GM21528 (cell line): ENCODE measurements around the gene ZXDC.
A peak's percentile ranks its signal among the peaks of the same experiment; 100 is the strongest.

Experiments used
- ATAC-seq: cut with Tn5 transposase; IDR thresholded peaks from one replicate; pipeline ENCODE4 v1.9.1; 2021; ENCODE audit warnings: mild to moderate bottlenecking, moderate library complexity; ENCODE audit not compliant: unreplicated experiment, low FRiP score

ZXDC gene, protein sequence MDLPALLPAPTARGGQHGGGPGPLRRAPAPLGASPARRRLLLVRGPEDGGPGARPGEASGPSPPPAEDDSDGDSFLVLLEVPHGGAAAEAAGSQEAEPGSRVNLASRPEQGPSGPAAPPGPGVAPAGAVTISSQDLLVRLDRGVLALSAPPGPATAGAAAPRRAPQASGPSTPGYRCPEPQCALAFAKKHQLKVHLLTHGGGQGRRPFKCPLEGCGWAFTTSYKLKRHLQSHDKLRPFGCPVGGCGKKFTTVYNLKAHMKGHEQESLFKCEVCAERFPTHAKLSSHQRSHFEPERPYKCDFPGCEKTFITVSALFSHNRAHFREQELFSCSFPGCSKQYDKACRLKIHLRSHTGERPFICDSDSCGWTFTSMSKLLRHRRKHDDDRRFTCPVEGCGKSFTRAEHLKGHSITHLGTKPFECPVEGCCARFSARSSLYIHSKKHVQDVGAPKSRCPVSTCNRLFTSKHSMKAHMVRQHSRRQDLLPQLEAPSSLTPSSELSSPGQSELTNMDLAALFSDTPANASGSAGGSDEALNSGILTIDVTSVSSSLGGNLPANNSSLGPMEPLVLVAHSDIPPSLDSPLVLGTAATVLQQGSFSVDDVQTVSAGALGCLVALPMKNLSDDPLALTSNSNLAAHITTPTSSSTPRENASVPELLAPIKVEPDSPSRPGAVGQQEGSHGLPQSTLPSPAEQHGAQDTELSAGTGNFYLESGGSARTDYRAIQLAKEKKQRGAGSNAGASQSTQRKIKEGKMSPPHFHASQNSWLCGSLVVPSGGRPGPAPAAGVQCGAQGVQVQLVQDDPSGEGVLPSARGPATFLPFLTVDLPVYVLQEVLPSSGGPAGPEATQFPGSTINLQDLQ

DNA sequence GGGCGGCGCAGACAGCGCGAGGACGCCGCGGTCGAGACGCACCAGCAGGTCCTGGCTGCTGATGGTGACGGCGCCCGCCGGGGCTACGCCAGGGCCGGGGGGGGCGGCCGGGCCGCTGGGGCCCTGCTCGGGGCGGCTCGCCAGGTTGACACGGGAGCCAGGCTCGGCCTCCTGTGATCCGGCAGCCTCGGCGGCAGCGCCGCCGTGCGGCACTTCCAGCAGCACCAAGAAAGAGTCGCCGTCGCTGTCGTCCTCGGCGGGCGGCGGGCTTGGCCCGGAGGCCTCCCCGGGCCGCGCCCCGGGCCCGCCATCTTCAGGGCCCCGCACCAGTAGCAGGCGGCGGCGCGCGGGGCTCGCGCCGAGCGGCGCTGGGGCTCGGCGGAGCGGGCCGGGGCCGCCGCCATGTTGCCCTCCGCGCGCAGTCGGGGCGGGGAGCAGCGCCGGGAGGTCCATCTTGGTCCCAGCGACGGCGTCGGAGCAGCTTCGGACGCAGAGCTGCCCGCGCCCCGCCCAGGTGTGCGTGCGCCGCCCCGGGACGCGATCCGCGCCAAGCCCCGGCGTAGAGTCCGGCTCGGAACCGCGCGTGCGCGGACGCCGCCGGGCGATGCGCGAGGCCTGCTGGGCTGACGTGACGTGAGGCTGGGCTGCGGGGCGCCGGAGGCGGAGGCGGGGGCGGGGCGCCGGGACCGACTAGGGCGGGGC lies at the start of gene ZXDC:
ZXDC (minus strand) TSS at position 479 of the 702 bp plus-strand sequence; CDS start at position 453, 26 bp downstream.
- peak; percentile 76 for ATAC-seq

- no peak for ATAC-seq
These were observed 49.6 kb upstream of the ZXDC start for GRCh38 chr3:126525091-126525852.

- no peak for ATAC-seq
These were observed 48.8 kb upstream of the ZXDC start for GRCh38 chr3:126524429-126524988.

- no peak for ATAC-seq
These were observed 48.2 kb upstream of the ZXDC start, which contains the start of gene CHST13 for GRCh38 chr3:126523745-126524428. TSS of gene CHST13 (plus strand) at chr3:126524155. CDS start at chr3:126524333, 178 bp downstream.

- no peak for ATAC-seq
These were observed 46.7 kb upstream of the ZXDC start for GRCh38 chr3:126522363-126522788.

GRCh38 chr3:126521122-126521891 lies 45.6 kb upstream of the ZXDC start:
- no peak for ATAC-seq

DNA sequence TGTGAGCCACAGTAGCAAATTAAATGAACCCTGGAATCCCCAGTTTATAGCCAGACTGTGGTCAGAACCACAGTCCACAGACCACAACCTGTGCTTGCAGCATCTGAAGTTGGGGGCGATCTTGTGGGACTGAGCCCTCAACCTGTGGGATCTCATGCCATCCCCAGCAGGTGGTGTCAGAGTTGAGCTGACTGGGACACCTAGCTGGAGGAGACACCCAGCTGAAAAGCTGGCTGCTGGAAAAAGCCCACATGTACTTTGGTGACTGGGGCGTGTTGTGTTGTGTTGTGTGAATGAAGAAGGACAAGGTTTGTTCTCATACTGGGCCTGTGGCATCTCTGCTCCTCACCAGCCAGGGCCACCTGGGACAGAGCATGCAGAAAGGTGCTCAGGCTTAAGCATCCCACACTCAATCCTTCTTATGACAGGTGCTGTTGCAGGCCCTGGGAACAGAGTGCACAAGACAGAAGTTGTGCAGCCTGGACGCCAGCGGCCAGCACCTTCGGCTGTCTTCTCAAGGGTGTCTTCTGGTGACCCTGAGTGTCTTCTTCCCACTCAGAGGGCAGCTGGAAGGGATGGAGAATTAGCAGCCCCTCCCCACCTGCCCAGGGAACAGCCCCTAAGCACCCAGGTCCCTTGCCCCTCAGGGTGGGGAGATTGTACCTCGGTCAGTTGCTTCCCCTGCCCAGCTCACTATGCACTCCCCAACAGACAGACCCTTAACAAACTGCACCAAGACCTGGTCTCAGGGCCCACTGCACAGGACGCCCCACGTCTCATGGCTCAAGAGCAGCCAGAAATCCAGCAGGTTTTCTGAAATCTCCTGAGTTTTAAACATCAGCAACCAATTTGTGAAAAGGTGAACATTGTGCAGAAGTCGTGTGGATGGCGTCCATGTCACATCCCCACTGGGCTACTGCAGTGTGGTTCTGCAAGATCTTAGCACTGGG lies 44.1 kb upstream of the ZXDC start:
- ATAC-seq, result no peak

GRCh38 chr3:126518779-126519177 lies 43.1 kb upstream of the ZXDC start:
- no peak for ATAC-seq

DNA sequence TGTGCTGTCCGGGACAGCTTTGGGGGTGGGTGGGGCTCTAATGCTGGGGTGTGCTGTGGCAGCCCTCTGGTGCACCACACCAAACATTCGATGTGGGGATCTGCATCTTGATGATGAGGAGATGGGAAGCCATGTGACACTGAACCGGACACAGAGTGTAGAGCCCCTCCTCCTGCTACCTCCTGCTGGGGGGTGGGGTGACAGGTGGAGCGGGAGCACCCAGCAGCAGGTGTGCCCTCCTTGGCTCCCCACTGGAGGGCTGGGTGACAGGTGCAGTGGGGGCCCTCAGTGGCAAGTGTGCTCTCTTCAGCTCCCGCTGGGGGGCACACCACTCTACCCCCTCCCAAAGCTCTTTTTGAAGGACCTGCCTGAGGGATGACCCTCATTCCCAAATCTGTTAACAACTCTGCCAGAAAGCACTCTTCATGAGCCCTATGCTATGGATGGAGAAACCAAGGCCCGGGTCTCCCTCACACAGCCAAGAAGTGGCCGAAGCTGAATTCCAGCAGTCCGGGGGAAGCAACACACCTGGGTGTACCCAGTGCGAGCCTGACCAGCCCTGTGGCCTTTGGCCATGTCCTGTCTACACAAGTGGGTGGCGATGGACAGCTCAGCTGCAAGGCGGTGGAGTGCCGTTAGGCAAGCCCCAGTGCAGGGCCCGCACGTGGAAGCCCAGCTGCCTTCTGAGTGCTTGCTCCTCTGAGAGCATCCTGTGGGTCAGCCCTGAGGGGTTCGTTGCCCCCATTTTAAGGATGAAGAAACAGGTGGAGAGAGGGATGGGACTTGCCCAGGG lies 42.5 kb upstream of the ZXDC start:
- no peak for ATAC-seq

DNA sequence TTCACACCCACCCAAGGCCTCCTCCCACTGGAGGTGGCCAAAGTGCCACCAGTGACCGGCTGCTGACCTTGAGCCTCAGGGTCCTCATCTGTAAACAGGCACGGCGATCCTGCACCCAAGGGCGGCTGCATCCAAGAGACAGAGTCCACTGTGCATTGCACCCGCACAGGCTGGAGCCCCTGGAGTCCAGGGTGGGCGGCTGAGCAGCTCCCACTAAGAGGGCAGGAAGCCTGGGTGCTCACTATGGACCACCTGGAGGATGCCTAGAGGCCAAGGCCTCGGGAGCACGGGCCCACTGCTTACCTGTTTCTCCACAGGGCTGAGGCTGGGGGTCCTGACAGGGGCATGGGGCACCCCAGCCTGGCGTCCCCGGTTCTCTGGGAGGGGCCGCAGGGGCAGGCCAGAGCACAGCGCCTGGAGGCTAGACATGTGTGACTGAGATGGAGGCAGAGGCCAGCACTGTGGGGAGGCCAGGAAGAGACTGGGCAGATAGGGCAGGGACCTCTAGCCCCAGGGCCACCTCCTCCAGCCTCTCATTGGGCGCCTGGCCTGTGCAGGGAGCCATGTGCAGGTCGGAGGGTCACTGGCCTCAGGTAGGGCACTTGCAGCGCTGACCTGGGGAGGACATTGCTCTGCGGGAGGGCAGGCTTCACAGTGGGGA lies 41.7 kb upstream of the ZXDC start, which contains the start of gene UROC1:
UROC1 (minus strand) TSS at position 483 of the 661 bp plus-strand sequence; CDS start at position 429, 54 bp downstream.
- no peak for ATAC-seq

GRCh38 chr3:126516936-126517290 lies 41.2 kb upstream of the ZXDC start:
- ATAC-seq, result no peak

DNA sequence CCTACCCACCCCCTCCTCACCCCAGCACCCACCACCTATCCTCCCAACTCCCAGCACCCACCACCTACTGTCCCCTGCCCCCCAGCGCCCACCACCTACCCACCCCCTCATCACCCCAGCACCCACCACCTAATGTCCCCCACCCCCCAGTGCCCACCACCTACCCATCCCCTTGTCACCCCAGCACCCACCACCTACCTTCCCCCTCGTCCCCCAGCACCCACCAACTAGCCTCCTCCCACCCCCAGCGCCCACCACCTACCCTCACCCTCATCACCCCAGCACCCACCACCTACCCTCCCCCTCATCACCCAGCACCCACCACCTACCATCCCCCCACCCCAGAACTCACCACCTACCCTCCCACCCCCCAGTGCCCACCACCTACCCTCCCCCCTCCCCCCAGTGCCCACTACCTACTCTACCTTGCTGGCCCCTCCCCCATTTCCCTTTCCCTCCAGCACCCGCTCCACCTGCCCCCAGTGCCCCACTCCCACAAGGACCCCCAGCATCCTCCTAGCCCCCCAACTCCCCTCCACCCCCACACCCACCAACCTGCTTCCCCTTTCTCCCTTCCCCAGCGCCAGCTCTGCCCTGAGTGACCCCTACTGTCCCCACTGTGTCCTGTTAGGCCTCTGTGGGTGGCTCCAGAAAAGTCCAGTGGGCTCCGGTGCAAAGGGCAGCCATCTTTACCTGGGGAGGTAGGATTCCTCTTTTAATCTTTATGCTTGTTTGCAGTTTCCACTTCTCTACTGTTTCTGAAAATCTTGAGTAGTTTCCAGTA lies 40.7 kb upstream of the ZXDC start:
- no peak for ATAC-seq

DNA sequence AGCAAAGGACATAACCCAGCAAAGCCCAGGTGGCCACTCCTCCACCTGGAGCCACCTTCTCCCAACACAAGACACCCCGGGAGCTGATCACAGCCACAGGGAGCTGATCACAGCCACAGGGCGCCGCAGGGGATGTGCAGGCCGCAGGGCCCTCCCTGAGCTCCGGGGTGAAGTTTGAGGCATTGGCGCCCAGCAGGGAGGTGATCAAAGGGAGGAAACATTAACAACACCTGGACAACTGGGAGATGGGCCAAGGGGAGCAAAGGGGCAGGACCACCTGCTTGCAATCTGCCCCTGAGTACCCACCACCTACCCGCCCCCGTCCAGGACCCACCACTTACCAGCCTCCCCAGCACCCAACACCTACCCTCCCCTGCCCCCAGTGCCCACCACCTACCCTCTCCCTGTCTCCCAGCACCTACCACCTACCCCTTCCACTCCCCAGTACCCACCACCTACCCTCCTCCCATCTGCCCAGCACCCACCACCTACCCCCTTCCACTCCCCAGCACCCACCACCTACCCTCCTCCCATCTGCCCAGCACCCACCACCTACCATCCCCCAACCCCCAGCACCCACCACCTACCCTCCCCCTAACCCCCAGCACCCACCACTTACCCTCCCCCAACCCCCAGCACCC lies 39.5 kb upstream of the ZXDC start:
- no peak for ATAC-seq

GRCh38 chr3:126514161-126514560 lies 38.5 kb upstream of the ZXDC start:
- no peak for ATAC-seq
